NCI-H1694 (cell line): ENCODE measurements around the gene SLC13A4.
"Not testable (repeated sequence)": the region's sequence is repeated elsewhere in the genome, so short reads cannot be mapped to it uniquely, and the experiment has no call there.

Experiments used
- DNase-seq: peaks from one replicate; lab custom pipeline; 2025; lab: John Stamatoyannopoulos, UW

Gene SLC13A4

GRCh38 chr7:135665042-135665441 lies 62.9 kb downstream of the SLC13A4 start:
- no peak for DNase-seq

- DNase-seq: no peak
Observed at GRCh38 chr7:135664046-135664589, 63.9 kb downstream of the SLC13A4 start.

- peak; percentile 85 for DNase-seq
Observed at GRCh38 chr7:135662373-135663114, 65.4 kb downstream of the SLC13A4 start, which contains the start of gene STMP1. Gene STMP1, plus strand, starts transcription at chr7:135662514.

DNA sequence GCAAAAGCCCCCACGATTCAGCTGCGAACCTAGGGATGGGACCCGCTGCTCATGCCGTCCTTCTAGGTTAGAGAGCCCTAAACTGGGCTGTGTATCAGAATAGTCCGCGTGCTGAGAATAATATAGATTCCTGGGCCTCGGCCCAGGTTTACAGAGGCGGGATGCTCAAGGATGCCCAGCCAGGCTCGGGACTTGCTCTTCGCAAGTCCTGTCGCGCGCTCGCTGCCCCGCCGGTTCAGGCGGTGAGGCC lies 65.9 kb downstream of the SLC13A4 start:
- DNase-seq: no peak

DNA sequence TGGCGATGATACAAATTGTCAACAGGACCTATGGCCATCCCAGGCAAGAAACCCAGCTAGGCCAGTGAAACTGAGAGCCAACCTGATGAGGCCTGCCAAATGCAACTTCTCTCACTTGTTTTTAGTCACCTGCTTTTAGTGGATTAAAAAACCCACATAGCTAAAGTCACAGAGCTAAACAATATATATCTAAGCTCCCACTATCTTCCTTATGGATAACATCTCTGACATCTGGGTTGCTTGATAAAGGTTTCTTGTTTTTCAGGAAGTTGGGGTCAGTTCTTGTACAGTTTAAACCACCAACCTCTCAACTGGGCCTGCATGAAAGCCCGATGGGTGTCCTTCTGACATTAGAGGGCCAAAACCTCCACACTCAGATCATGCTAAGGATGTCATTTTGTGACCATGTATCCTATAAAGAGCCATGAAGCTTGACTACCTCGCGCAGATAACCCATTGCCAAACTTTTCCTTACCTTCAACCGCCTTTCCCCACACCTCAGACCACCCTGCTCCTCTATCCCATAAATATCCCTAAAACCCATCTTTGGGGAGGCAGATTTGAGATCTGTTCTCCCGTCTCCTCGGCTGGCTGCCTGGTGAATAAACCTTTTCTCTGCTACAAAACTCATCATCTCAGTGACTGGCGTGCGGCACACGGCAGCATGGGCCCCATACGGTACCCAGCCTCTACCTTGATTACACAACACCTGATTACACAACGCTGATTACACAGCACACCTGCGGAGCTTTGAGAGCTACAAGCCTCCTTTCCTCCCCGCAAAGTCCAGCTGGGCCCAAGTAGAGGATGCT lies 66.5 kb downstream of the SLC13A4 start:
- DNase-seq: no peak

DNA sequence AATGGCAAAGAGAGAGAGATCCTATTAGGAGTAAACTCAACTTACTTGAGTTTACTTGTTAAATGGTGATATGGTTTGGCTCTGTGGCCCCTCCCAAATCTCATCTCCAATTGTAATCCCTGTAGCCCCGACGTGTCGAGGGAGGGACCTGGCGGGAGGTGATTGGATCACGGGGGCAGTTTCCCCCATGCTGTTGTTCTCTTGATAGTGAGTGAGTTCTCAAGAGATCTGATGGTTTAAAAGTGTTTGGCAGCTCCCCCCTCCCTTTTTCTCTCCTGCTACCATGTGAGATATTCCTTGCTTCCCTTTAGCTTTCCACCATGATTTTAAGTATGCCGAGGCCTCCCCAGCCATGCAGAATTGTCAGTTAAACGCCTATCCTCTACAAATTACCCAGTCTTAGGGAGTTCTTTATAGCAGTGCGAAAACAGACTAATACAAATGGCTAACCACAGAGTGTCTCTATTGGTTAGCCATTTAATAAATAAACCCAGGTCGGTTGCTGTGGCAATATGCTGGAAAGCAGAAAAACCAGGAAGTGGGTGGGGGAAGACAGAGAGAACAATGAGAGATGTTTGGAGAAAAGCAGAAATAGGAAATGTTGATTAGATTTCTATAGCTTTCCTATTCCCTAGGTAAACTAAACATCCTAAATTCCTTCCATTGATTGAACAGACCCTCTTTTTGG lies 68.7 kb downstream of the SLC13A4 start:
- no peak for DNase-seq

- DNase-seq: no peak
Observed at GRCh38 chr7:135658564-135658963, 69.4 kb downstream of the SLC13A4 start.

DNA sequence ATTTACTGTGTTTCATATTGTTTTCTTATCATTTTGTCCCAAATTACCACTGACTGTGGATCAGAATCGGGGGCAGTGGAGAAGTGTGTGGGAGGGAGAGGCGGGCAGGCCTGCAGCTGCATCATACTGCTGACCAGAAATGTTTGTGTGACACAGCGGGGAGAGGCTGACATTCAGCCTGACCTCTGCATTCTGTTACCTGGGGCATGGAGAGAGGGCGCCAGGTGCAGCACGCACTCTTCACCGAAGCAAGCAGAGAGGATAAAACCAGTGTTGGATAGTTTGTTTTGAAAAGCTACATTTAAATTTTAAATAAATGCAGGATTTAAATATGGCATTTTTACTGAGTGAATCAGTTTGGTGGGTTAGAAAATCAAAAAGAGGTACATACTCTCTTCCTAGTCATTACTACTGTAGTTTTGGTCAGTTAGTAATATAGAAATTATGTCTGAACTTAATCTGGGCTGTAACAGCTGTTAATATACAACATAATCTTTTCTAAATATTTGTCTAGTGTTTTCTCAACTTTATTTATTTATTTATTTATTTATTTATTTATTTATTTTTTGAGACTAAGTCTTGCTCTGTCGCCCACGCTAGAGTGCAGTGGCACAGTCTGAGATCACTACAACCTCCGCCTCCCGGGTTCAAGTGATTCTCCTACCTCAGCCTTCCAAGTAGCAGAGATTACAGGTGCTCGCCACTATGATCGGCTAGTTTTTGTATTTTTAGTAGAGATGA lies 74.5 kb downstream of the SLC13A4 start:
- no peak for DNase-seq

DNA sequence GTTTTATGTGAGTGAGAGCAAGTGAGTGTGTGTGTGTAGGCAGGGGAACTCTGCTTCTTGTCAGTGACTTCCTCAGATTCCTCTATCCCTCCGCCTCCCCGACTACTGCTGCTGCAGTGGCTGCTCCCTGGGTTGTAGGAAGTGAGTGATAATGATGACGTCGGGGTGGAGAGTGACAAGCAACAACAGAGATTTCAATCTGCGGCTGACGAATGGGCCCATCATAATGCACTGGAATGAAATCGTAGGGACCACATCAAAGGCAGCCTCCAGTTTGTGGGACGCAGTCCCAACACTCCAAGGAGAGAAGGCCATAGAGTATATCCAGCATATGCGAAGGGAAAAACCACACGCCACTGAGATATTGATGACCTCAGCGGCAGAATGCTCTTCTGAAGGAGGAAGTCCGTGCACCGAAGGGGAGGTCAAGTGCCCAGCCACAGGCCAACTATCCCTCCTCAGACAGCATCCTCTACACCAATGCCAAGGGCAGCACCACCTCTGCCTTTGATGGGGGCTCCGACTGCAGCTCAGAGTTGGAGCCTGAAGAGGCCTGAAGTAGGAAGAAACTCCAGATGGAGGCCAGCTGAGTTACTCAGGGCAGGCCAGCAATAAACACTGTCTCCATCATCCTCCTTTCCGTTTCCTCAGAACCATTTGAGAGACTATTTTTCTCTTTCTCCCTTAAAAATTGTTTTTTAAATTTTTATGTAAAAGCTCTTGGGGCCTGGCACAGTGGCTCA lies 77.0 kb downstream of the SLC13A4 start:
- no peak for DNase-seq

GRCh38 chr7:135648235-135648634 lies 79.8 kb downstream of the SLC13A4 start:
- DNase-seq: no peak

DNA sequence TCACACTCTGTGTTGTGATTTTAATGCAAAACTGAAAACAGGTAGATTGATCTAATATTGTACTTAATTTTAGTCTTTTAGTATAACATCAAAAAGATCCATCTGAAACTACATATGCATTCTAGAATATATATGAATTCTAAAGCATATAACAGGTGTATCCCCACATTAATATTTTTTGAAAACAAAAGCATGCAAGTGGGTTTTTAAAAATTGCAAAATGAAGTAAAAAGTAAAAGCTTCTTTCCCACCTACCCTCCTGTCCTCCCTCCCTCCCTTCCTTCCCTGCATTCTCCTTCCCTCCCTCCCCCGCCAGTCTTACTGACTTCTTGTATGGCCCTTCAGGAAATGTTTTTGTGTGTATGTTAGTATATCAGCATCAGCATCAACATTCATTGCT lies 80.2 kb downstream of the SLC13A4 start:
- no peak for DNase-seq

DNA sequence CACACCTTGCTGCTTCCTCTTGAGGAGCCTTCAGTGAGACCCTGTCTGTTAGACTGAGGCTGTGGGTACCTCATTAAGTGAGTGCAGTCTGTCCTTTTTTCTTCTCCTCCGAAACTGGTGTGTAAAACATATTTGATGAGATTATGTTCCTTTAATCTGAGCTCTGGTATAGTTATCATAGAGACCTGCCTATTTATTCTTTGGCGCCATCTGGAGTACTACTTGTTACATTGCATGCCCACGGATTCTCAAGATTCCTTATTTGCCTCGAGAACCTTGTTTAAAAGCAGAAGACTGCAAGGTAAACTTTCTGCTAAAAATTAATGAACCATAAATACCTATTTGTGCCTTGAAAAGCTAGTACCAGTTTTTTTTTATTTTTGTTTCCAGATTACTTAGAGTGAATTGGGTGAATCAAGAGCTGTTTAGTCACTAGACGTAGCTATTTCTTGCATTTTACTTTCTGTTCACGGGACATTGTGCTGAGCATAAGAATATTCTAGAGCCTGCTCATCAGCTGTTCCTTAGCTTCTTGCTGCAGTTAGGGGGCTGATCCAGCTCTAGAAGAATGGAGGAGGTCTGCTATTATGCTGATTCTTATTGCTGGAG lies 82.6 kb downstream of the SLC13A4 start:
- DNase-seq: peak; percentile 13

DNA sequence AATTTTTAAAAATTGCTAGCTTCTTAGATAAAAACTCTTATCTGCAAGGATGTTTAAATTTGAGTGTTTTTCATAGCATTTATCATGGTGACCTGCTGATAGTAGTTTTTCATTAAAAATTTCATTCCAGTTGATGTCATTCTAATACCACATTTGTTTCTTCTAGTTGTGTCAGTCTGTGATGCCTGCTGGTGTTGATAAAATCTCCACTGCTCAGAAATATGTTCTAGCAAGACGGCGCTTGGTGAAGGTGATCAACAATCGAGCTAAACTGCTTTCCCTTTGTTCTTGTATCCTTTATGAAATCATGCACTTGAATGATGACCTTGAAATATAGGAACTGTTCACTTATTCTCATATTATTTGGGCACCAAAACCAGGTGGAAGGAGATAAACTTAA lies 83.3 kb downstream of the SLC13A4 start:
- DNase-seq: no peak

- no peak for DNase-seq
Observed at GRCh38 chr7:135644154-135644553, 83.8 kb downstream of the SLC13A4 start.

- DNase-seq: not testable (repeated sequence)
Observed at GRCh38 chr7:135639690-135640089, 88.3 kb downstream of the SLC13A4 start.

GRCh38 chr7:135634191-135634878 lies 93.7 kb downstream of the SLC13A4 start:
- no peak for DNase-seq
